ENCODE results near the gene ABHD17A.

ABHD17A gene

GRCh38 chr19:1917926-1918325 is 32.6 kb upstream of the ABHD17A start:
- no peak for ATAC-seq
- TF ChIP-seq PPARA (CRISPR knock-in tag; IDR thresholded peaks at IDR 0.05; ENCODE audit: borderline replicate concordance) = no peak
- TF ChIP-seq ZFP3 (CRISPR knock-in tag; IDR thresholded peaks at IDR 0.05) = no peak
- TF ChIP-seq, protein P1, sequence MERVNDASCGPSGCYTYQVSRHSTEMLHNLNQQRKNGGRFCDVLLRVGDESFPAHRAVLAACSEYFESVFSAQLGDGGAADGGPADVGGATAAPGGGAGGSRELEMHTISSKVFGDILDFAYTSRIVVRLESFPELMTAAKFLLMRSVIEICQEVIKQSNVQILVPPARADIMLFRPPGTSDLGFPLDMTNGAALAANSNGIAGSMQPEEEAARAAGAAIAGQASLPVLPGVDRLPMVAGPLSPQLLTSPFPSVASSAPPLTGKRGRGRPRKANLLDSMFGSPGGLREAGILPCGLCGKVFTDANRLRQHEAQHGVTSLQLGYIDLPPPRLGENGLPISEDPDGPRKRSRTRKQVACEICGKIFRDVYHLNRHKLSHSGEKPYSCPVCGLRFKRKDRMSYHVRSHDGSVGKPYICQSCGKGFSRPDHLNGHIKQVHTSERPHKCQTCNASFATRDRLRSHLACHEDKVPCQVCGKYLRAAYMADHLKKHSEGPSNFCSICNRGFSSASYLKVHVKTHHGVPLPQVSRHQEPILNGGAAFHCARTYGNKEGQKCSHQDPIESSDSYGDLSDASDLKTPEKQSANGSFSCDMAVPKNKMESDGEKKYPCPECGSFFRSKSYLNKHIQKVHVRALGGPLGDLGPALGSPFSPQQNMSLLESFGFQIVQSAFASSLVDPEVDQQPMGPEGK (CRISPR knock-in tag; IDR thresholded peaks at IDR 0.05; ENCODE audit: borderline replicate concordance) = no peak
- TF ChIP-seq ZNF565 (CRISPR knock-in tag; conservative IDR thresholded peaks at IDR 0.05; ENCODE audit: low read depth) = no peak
- TF ChIP-seq TSHZ2 (CRISPR knock-in tag; IDR thresholded peaks at IDR 0.05) = no peak

GRCh38 chr19:1917146-1917545 is 31.9 kb upstream of the ABHD17A start:
- TF ChIP-seq GLIS3 (CRISPR knock-in tag; IDR thresholded peaks at IDR 0.05) (no peak), CREB5 (CRISPR knock-in tag; IDR thresholded peaks at IDR 0.05; ENCODE audit: low read depth) (no peak), ZNF565 (CRISPR knock-in tag; conservative IDR thresholded peaks at IDR 0.05; ENCODE audit: low read depth) (no peak), RARB (CRISPR knock-in tag; IDR thresholded peaks at IDR 0.05) (no peak), ESRRG (CRISPR knock-in tag; IDR thresholded peaks at IDR 0.05) (no peak), CSDC2 (CRISPR knock-in tag; IDR thresholded peaks at IDR 0.05) (no peak), SNAI2 (CRISPR knock-in tag; IDR thresholded peaks at IDR 0.05) (no peak), POU6F1 (CRISPR knock-in tag; IDR thresholded peaks at IDR 0.05; ENCODE audit: borderline replicate concordance, low read depth) (no peak), ZNF8 (CRISPR knock-in tag; IDR thresholded peaks at IDR 0.05) (no peak), TSHZ2 (CRISPR knock-in tag; IDR thresholded peaks at IDR 0.05) (no peak), ZFP30 (CRISPR knock-in tag; IDR thresholded peaks at IDR 0.05) (no peak), TOX (CRISPR knock-in tag; IDR thresholded peaks at IDR 0.05; ENCODE audit: borderline replicate concordance) (no peak), ZFP3 (CRISPR knock-in tag; IDR thresholded peaks at IDR 0.05) (no peak), ARNTL (CRISPR knock-in tag; IDR thresholded peaks at IDR 0.05; ENCODE audit: borderline replicate concordance, low read depth) (no peak), ISL1 (CRISPR knock-in tag; IDR thresholded peaks at IDR 0.05) (no peak), BACH2 (CRISPR knock-in tag; IDR thresholded peaks at IDR 0.05; ENCODE audit: borderline replicate concordance) (no peak), TCF4 (CRISPR knock-in tag; IDR thresholded peaks at IDR 0.05; ENCODE audit: borderline replicate concordance) (no peak), CSRNP3 (CRISPR knock-in tag; IDR thresholded peaks at IDR 0.05) (no peak)
- TF ChIP-seq, protein P1 (CRISPR knock-in tag; IDR thresholded peaks at IDR 0.05; ENCODE audit: borderline replicate concordance) = no peak
- no peak for ATAC-seq
